Measurements from ENCODE around the gene SPRED2.

- TF ChIP-seq CTCF (IDR thresholded peaks at IDR 0.05) (no peak), ZFX (IDR thresholded peaks at IDR 0.05; ENCODE audit: borderline replicate concordance) (no peak)
Measured at GRCh38 chr2:65456064-65456463, 23.7 kb upstream of the SPRED2 start.

Data from 22Rv1 (cell line).